GM06990 (cell line): ENCODE measurements around the gene DUSP23.

ENCODE experiments used
- DNase-seq: peaks from one replicate; pipeline ENCODE4 v3.0.0-alpha.2; 2011; ENCODE audit not compliant: insufficient read length; ENCODE audit errors: extremely low read depth
- H3K27me3 ChIP-seq: replicated peaks from 2 replicates; pipeline ENCODE4 v1.6.0; 2011; ENCODE audit warnings: low read length; ENCODE audit not compliant: control insufficient read depth, insufficient read depth
- H3K36me3 ChIP-seq: 2 replicates; pipeline ENCODE4 v1.5.1; 2011; ENCODE audit warnings: low read length; ENCODE audit not compliant: control insufficient read depth, insufficient read depth
- H3K4me3 ChIP-seq: replicated peaks from 2 replicates; pipeline ENCODE4 v1.5.1; 2011; ENCODE audit warnings: low read depth, mild to moderate bottlenecking, control low read depth, low read length
- CTCF ChIP-seq: IDR thresholded peaks from 2 replicates; pipeline ENCODE4 v1.5.1; 2011; ENCODE audit warnings: low read length, control low read depth, mild to moderate bottlenecking, inconsistent platforms; ENCODE audit not compliant: insufficient read depth, poor library complexity, severe bottlenecking

The DUSP23 gene

GRCh38 chr1:159799446-159799985, 18.8 kb downstream of the DUSP23 start:
- no peak for DNase-seq
- H3K4me3 ChIP-seq: no peak overlapping the region
- H3K36me3 ChIP-seq: no peaks in the 10 kb centered on the region
- TF ChIP-seq CTCF: no peak
- no peaks in the 10 kb centered on the region; the same call in none of the 2 replicates for H3K27me3 ChIP-seq

GRCh38 chr1:159800177-159800930, 19.6 kb downstream of the DUSP23 start:
- H3K36me3 ChIP-seq: no peaks in the 10 kb centered on the region
- H3K27me3 ChIP-seq: no peaks in the 10 kb centered on the region; the same call in none of the 2 replicates
- no peak for TF ChIP-seq CTCF
- DNase-seq: peak; percentile 36
- H3K4me3 ChIP-seq: no peak overlapping the region

- H3K4me3 ChIP-seq: no peak within 1 kb of the TSS
- H3K36me3 ChIP-seq: no peaks in the 10 kb centered on the region
- TF ChIP-seq CTCF: no peak
- H3K27me3 ChIP-seq: no peaks in the 10 kb centered on the region; the same call in 1 of the 2 replicates
- no peak for DNase-seq
These were observed 21.3 kb downstream of the DUSP23 start, which contains the start of gene FCRL6 for GRCh38 chr1:159802111-159802510. TSS of gene FCRL6 (plus strand) at chr1:159802360. CDS start at chr1:159802425, 65 bp downstream.

GRCh38 chr1:159803956-159804689, 23.4 kb downstream of the DUSP23 start:
- Histone ChIP-seq H3K27me3 (peaks cover 2% of the 10 kb centered on the region), H3K36me3 (no peaks in the 10 kb centered on the region), H3K4me3 (no peak overlapping the region)
- TF ChIP-seq CTCF: no peak
- DNase-seq: no peak

GRCh38 chr1:159804924-159805323, 24.2 kb downstream of the DUSP23 start:
- Histone ChIP-seq H3K27me3 (peaks cover 2% of the 10 kb centered on the region), H3K36me3 (no peaks in the 10 kb centered on the region), H3K4me3 (no peak overlapping the region)
- no peak for TF ChIP-seq CTCF
- DNase-seq: no peak
